ENCODE results near the gene POLR1C.

- TF ChIP-seq CTCF (IDR thresholded peaks at IDR 0.05) (no peak), POLR2A (IDR thresholded peaks at IDR 0.05) (no peak)
These were observed 35.8 kb upstream of the POLR1C start for GRCh38 chr6:43481075-43481474.
